Measurements from ENCODE around the gene RSBN1L. TPM values are rescaled to one million over a fixed set of nuclear protein-coding genes. Genes with fewer than 3 reads are reported as not detected.

The RSBN1L gene
- total RNA-seq, 1 experiment from 2014 or later: 15.5 TPM

DNA sequence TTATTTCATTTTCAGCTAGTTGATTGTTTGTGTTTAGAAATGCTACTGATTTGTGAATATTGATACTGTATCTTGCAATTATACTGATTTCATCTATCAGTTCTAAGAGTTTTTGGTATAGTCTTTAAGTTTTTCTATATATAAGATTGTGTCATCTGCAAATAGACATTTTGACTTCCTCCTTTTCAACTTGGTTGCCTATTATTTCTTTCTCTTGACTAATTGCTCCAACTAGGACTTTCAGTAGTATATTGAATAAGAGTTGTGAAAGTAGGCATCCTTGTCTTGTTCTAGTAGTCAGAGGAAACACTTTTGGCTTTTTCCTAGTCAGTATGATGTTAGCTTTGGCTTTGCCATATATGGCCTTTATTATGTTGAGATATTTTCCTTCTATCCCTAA is 122.8 kb downstream of the RSBN1L start:
- ATAC-seq (no peak), DNase-seq (ENCODE audit: low read depth, low spot score) (no peak)
- Histone ChIP-seq H3K4me1 (ENCODE audit: control insufficient read depth in 1 of 2, insufficient read depth in 2 of 2, low read length in 2 of 2) (no peaks in the 10 kb centered on the region), H3K27me3 (ENCODE audit: insufficient read depth, low read length) (no peaks in the 10 kb centered on the region), H3K4me3 (replicated peaks in 1 of 2; ENCODE audit: low read depth in 1 of 2, low read length in 2 of 2) (no peak overlapping the region), H3K4me2 (ENCODE audit: low read length) (no peak overlapping the region), H3K9me3 (ENCODE audit: control insufficient read depth in 1 of 2, insufficient read depth in 1 of 2, low read depth in 1 of 2, low read length in 2 of 2) (peaks cover 9 to 20% of the 10 kb centered on the region in 2 experiments; a peak in 3 of 4 replicates), H3K79me2 (ENCODE audit: insufficient read depth, low read length) (peaks cover 50% of the 10 kb centered on the region), H3K27ac (ENCODE audit: low read depth, low read length) (no peak overlapping the region), H3K9me2 (ENCODE audit: insufficient read depth) (no peaks in the 10 kb centered on the region), H2AFZ (ENCODE audit: low read depth, low read length, poor library complexity, severe bottlenecking) (no peak overlapping the region), H4K20me1 (ENCODE audit: insufficient read depth) (no peaks in the 10 kb centered on the region), H3K9ac (ENCODE audit: low read length) (no peak overlapping the region), H3K36me3 (ENCODE audit: control insufficient read depth in 1 of 2, insufficient read depth in 2 of 2, low read length in 2 of 2) (no peaks in the 10 kb centered on the region; a peak in 1 of 4 replicates)
- ChIA-PET RAD21 (ENCODE audit: low non-redundant PET in 1 of 2, low total read pairs in 2 of 2, uncharacterized antibody in 2 of 2, unreplicated experiment in 2 of 2) (no interaction called here), POLR2A (no interaction called here), CTCF (no interaction called here)
- no peak for TF ChIP-seq YY1 (IDR thresholded peaks at IDR 0.05; ENCODE audit: extremely low read depth, insufficient replicate concordance, low read depth, low read length)
- TF ChIP-seq TCF7L2 (IDR thresholded peaks at IDR 0.05; ENCODE audit: borderline replicate concordance, extremely low read depth, insufficient read depth, insufficient read length): no peak
- TF ChIP-seq, protein P1, sequence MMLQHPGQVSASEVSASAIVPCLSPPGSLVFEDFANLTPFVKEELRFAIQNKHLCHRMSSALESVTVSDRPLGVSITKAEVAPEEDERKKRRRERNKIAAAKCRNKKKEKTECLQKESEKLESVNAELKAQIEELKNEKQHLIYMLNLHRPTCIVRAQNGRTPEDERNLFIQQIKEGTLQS (IDR thresholded peaks at IDR 0.05): no peak
- TF ChIP-seq, protein P2, sequence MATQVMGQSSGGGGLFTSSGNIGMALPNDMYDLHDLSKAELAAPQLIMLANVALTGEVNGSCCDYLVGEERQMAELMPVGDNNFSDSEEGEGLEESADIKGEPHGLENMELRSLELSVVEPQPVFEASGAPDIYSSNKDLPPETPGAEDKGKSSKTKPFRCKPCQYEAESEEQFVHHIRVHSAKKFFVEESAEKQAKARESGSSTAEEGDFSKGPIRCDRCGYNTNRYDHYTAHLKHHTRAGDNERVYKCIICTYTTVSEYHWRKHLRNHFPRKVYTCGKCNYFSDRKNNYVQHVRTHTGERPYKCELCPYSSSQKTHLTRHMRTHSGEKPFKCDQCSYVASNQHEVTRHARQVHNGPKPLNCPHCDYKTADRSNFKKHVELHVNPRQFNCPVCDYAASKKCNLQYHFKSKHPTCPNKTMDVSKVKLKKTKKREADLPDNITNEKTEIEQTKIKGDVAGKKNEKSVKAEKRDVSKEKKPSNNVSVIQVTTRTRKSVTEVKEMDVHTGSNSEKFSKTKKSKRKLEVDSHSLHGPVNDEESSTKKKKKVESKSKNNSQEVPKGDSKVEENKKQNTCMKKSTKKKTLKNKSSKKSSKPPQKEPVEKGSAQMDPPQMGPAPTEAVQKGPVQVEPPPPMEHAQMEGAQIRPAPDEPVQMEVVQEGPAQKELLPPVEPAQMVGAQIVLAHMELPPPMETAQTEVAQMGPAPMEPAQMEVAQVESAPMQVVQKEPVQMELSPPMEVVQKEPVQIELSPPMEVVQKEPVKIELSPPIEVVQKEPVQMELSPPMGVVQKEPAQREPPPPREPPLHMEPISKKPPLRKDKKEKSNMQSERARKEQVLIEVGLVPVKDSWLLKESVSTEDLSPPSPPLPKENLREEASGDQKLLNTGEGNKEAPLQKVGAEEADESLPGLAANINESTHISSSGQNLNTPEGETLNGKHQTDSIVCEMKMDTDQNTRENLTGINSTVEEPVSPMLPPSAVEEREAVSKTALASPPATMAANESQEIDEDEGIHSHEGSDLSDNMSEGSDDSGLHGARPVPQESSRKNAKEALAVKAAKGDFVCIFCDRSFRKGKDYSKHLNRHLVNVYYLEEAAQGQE (IDR thresholded peaks at IDR 0.05; ENCODE audit: low read depth): no peak
- TF ChIP-seq, protein P3, sequence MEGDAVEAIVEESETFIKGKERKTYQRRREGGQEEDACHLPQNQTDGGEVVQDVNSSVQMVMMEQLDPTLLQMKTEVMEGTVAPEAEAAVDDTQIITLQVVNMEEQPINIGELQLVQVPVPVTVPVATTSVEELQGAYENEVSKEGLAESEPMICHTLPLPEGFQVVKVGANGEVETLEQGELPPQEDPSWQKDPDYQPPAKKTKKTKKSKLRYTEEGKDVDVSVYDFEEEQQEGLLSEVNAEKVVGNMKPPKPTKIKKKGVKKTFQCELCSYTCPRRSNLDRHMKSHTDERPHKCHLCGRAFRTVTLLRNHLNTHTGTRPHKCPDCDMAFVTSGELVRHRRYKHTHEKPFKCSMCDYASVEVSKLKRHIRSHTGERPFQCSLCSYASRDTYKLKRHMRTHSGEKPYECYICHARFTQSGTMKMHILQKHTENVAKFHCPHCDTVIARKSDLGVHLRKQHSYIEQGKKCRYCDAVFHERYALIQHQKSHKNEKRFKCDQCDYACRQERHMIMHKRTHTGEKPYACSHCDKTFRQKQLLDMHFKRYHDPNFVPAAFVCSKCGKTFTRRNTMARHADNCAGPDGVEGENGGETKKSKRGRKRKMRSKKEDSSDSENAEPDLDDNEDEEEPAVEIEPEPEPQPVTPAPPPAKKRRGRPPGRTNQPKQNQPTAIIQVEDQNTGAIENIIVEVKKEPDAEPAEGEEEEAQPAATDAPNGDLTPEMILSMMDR (IDR thresholded peaks at IDR 0.05 in 2 of 3, conservative IDR thresholded peaks at IDR 0.05 in 1 of 3; ENCODE audit: borderline replicate concordance in 1 of 3, insufficient read depth in 1 of 3, low read depth in 2 of 3, low read length in 2 of 3): no peak
- TF ChIP-seq, protein P4, sequence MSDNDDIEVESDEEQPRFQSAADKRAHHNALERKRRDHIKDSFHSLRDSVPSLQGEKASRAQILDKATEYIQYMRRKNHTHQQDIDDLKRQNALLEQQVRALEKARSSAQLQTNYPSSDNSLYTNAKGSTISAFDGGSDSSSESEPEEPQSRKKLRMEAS (IDR thresholded peaks at IDR 0.05): no peak
- TF ChIP-seq EZH2phosphoT487 (IDR thresholded peaks at IDR 0.05; ENCODE audit: borderline replicate concordance): no peak
- no peak for TF ChIP-seq SIN3A (IDR thresholded peaks at IDR 0.05; ENCODE audit: low read depth)
- BruUV-seq (replicated peaks): no TSS peak
- intact Hi-C loops (cut with micrococcal nuclease): no loop called here

Data from HCT116 (cell line).